Measurements from ENCODE around the gene MGMT. TPM values are rescaled to one million over a fixed set of nuclear protein-coding genes. Genes with fewer than 3 reads are reported as not detected.

Gene MGMT
- total RNA-seq, 1 experiment from 2014 or later = 11.5 TPM

DNA sequence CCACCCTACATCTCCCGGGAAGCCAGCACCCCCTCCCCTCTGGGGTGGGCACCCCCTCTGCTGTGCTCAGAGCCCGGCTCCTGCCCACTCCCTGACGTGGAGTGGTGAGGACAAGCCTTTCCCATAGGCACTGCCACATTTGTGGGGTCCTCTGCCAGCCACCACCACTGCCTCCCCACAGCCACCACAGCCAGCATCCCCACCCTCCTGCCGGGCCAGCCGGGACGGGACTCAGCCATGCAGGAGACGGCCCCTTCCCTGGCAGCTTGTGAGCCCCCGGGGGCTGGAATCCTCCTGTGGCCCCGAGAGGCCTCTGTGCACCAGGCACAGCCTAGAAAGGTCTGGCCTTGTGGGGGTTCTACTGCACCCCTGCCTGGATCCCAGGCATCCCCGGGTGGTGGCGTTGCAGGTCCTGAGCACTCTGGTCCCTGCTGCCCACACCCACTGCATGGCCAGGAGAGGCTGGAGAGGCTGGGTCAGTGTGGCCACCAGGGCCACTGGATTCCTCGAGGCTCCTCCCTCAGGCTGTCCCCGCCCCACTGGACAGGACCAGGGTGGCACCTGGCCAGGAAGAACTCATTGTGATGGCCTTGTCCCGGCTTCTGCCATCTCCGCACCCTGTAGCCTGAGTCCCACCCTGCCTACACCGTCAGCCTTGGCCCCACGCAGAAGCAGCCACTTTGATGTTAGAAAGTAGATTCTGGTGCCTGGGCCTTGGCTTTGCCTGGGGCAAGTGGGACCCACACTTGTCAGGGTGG is 349.0 kb downstream of the MGMT start:
- Histone ChIP-seq H3K9me3 (ENCODE audit: control insufficient read depth in 1 of 2, insufficient read depth in 1 of 2, low read depth in 1 of 2, low read length in 2 of 2) (no peaks in the 10 kb centered on the region), H3K27me3 (ENCODE audit: insufficient read depth, low read length) (no peaks in the 10 kb centered on the region), H3K4me3 (replicated peaks in 1 of 2; ENCODE audit: low read depth in 1 of 2, low read length in 2 of 2) (no peak overlapping the region), H4K20me1 (ENCODE audit: insufficient read depth) (no peaks in the 10 kb centered on the region), H3K36me3 (ENCODE audit: control insufficient read depth in 1 of 2, insufficient read depth in 2 of 2, low read length in 2 of 2) (no peaks in the 10 kb centered on the region), H3K4me1 (ENCODE audit: control insufficient read depth in 1 of 2, insufficient read depth in 2 of 2, low read length in 2 of 2) (no peaks in the 10 kb centered on the region), H3K9ac (ENCODE audit: low read length) (no peak overlapping the region), H3K4me2 (ENCODE audit: low read length) (no peak overlapping the region), H2AFZ (ENCODE audit: low read depth, low read length, poor library complexity, severe bottlenecking) (no peak overlapping the region), H3K79me2 (ENCODE audit: insufficient read depth, low read length) (no peaks in the 10 kb centered on the region), H3K9me2 (ENCODE audit: insufficient read depth) (no peaks in the 10 kb centered on the region), H3K27ac (ENCODE audit: low read depth, low read length) (no peak overlapping the region)
- DNase-seq (ENCODE audit: low read depth, low spot score) = no peak
- CTCF ChIA-PET = no interaction called here
- intact Hi-C loops (cut with micrococcal nuclease) = no loop called here
- POLR2A ChIA-PET = no interaction called here
- TF ChIP-seq EGR1 (IDR thresholded peaks at IDR 0.05; ENCODE audit: low read depth) (no peak), TCF7L2 (IDR thresholded peaks at IDR 0.05; ENCODE audit: borderline replicate concordance, extremely low read depth, insufficient read depth, insufficient read length) (no peak)
- TF ChIP-seq, protein P1, sequence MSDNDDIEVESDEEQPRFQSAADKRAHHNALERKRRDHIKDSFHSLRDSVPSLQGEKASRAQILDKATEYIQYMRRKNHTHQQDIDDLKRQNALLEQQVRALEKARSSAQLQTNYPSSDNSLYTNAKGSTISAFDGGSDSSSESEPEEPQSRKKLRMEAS (IDR thresholded peaks at IDR 0.05) = no peak
- RAD21 ChIA-PET (ENCODE audit: low non-redundant PET in 1 of 2, low total read pairs in 2 of 2, uncharacterized antibody in 2 of 2, unreplicated experiment in 2 of 2) = no interaction called here
- no TSS peak for BruUV-seq (replicated peaks)
- no peak for ATAC-seq

DNA sequence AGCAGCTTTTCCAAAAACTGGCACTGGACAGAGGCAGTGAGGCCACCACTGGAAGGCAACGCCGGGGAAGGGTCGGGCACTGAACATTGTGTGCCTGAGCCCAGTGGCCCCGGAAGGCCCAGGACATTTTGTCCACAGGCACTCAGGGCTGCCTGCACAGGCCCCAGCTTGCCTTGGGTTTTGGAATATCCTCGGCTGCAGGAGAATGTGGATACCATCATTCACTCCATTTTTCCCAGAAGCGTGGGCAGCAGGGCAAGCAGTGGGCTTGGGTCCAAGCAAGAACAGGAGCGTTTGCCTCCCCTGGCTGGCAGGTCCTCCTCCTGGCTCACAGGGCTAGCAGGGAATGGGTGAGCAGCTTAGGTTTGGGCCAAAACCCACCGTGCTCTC is 349.6 kb downstream of the MGMT start:
- H3K79me2 ChIP-seq (ENCODE audit: insufficient read depth, low read length) = no peaks in the 10 kb centered on the region
- no peaks in the 10 kb centered on the region for H3K9me2 ChIP-seq (ENCODE audit: insufficient read depth)
- H3K27me3 ChIP-seq (ENCODE audit: insufficient read depth, low read length) = no peaks in the 10 kb centered on the region
- H3K36me3 ChIP-seq (ENCODE audit: control insufficient read depth in 1 of 2, insufficient read depth in 2 of 2, low read length in 2 of 2) = no peaks in the 10 kb centered on the region
- ChIA-PET RAD21 (ENCODE audit: low non-redundant PET in 1 of 2, low total read pairs in 2 of 2, uncharacterized antibody in 2 of 2, unreplicated experiment in 2 of 2) (no interaction called here), POLR2A (no interaction called here), CTCF (no interaction called here)
- H3K27ac ChIP-seq (ENCODE audit: low read depth, low read length) = no peak overlapping the region
- no peak for DNase-seq (ENCODE audit: low read depth, low spot score)
- no TSS peak for BruUV-seq (replicated peaks)
- H3K9ac ChIP-seq (ENCODE audit: low read length) = no peak overlapping the region
- H3K4me3 ChIP-seq (replicated peaks in 1 of 2; ENCODE audit: low read depth in 1 of 2, low read length in 2 of 2) = no peak overlapping the region
- H3K4me2 ChIP-seq (ENCODE audit: low read length) = no peak overlapping the region
- TF ChIP-seq EZH2phosphoT487 (IDR thresholded peaks at IDR 0.05; ENCODE audit: borderline replicate concordance) = no peak
- no peak for TF ChIP-seq SIN3A (IDR thresholded peaks at IDR 0.05; ENCODE audit: low read depth)
- TF ChIP-seq EZH2 (IDR thresholded peaks at IDR 0.05) = no peak
- no peak for TF ChIP-seq POLR2A (IDR thresholded peaks at IDR 0.05; ENCODE audit: borderline replicate concordance, extremely low read depth, insufficient read depth, insufficient read length)
- TF ChIP-seq SRF (IDR thresholded peaks at IDR 0.05; ENCODE audit: low read depth) = no peak
- no peaks in the 10 kb centered on the region for H3K9me3 ChIP-seq (ENCODE audit: control insufficient read depth in 1 of 2, insufficient read depth in 1 of 2, low read depth in 1 of 2, low read length in 2 of 2)
- intact Hi-C loops (cut with micrococcal nuclease) = no loop called here
- no peaks in the 10 kb centered on the region for H3K4me1 ChIP-seq (ENCODE audit: control insufficient read depth in 1 of 2, insufficient read depth in 2 of 2, low read length in 2 of 2)
- H4K20me1 ChIP-seq (ENCODE audit: insufficient read depth) = no peaks in the 10 kb centered on the region
- no peak overlapping the region for H2AFZ ChIP-seq (ENCODE audit: low read depth, low read length, poor library complexity, severe bottlenecking)
- no peak for ATAC-seq
